PC-3 (cell line): ENCODE data around the gene SLC1A7.

Source experiments
- EZH2 ChIP-seq: fragments of 300-600 bp; sonication (generic); IDR thresholded peaks from one replicate; pipeline ENCODE4 v1.6.1; 2017; ENCODE audit warnings: antibody characterized with exemption, mild to moderate bottlenecking, low read length; ENCODE audit not compliant: unreplicated experiment
- EZH2phosphoT487 ChIP-seq: fragments of 300-600 bp; sonication (generic); IDR thresholded peaks from 2 replicates; pipeline ENCODE4 v1.6.1; 2018; ENCODE audit warnings: mild to moderate bottlenecking, antibody characterized with exemption, low read length, borderline replicate concordance
- TF ChIP-seq, protein P1 (sequence below): fragments of 300-600 bp; sonication (generic); conservative IDR thresholded peaks from 2 replicates; pipeline ENCODE4 v1.5.1; 2017; ENCODE audit warnings: antibody characterized with exemption, low read depth, mild to moderate bottlenecking, low read length

DNA sequence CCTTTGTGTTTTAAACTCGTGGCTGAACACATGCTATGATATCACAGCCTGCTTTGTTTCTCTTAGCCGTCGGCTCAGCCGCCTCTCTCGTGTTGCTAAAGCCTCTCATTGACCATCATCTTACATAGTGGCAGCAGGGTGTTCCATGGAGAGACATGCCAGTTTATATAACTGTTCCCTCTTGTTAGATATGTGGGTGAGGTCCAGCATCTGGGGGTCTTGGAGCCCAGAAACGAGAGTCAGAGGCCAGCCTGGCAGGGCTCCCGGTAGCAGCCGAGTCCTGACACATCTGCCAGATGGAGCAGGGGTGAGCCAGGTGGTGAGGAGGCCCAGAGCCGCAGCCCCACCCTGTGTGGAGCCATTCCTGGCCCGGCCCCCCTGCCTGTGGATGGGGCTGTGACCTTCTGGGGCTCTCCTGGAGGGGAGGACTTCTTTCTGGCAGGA, 68.5 kb downstream of the SLC1A7 start:
- TF ChIP-seq, protein P1, sequence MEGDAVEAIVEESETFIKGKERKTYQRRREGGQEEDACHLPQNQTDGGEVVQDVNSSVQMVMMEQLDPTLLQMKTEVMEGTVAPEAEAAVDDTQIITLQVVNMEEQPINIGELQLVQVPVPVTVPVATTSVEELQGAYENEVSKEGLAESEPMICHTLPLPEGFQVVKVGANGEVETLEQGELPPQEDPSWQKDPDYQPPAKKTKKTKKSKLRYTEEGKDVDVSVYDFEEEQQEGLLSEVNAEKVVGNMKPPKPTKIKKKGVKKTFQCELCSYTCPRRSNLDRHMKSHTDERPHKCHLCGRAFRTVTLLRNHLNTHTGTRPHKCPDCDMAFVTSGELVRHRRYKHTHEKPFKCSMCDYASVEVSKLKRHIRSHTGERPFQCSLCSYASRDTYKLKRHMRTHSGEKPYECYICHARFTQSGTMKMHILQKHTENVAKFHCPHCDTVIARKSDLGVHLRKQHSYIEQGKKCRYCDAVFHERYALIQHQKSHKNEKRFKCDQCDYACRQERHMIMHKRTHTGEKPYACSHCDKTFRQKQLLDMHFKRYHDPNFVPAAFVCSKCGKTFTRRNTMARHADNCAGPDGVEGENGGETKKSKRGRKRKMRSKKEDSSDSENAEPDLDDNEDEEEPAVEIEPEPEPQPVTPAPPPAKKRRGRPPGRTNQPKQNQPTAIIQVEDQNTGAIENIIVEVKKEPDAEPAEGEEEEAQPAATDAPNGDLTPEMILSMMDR, result no peak
- no peak for TF ChIP-seq EZH2phosphoT487
- TF ChIP-seq EZH2, result no peak
